SW480 (cell line): ENCODE measurements around the gene SNORC.
"Not testable (repeated sequence)": the region's sequence is repeated elsewhere in the genome, so short reads cannot be mapped to it uniquely, and the experiment has no call there.

Experiments used
- DNase-seq: peaks from one replicate; pipeline ENCODE4 v3.0.0-alpha.2; 2016; ENCODE audit warnings: low spot score

The SNORC gene

DNA sequence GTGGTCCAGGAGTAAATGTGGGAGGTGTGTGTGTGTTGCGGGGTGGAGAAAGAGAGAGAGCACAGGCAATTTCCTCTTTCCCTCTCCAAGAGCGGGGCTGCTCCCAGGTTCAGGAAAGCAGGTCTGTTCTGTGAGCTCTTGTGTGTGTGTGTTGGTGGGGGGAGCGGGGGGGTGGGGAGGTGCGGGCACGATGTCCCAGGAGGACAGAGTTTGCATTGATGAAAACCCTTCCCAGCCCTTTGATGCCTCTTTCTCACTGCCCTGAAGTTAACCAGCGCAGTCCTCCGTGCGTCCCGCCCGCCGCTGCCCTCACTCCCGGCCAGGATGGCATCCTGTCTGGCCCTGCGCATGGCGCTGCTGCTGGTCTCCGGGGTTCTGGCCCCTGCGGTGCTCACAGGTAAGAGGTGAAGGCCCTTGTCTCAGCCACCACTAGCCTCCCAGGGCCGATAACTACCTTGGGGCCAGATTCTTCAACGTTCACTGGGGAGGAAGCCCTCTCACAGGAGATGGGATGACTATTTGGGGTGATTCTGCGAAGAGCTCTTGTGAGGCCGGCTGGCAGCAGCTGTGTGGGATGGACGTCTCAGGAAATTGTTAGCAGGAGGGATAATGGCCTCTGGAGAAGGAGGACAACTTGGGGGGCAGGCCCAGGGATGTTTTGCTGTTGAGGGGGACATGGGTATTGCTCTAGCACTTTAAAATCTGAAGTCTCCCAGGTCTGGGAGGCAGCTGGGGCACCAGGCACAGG lies at the start of gene SNORC:
SNORC (plus strand) TSS at position 247 of the 748 bp plus-strand sequence; CDS start at position 325, 78 bp downstream.
- DNase-seq: no peak

DNA sequence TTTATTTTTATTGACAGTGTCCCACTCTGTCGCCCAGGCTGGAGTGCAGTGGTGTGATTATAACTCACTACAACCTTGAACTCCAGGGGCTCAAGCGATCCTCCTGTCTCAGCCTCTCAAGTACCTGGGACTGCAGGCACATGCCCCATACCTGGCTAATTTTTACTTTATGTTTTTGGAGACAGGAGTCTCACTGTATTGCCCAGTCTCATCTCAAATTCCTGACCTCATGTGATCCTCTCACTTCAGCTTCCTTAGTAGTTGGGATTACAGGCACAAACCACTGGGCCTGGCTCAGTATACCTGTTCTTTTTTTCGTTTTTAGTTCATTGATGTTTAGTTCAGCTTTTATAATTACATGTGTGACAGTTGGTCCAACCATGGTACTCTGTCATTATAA lies 40.1 kb upstream of the SNORC start:
- DNase-seq: no peak

DNA sequence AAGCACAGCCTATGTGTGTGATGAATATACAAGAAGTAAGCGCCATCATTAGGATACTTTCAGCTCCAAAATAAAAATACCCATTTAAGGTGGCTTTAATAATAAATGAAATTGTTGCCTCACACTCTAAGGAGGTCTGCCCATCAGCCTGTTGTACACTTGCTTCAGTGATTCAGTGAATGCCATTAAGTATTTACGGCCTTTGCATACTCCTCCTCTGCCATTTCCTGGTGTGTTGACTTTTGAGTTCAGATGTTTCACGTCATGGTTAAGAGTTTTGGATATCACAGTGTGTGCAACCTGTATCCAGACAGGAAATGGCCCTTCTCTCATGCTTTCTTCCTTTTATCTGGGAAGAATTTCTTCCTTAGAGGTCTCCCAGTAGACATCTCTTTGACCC lies 38.6 kb upstream of the SNORC start:
- no peak for DNase-seq

DNA sequence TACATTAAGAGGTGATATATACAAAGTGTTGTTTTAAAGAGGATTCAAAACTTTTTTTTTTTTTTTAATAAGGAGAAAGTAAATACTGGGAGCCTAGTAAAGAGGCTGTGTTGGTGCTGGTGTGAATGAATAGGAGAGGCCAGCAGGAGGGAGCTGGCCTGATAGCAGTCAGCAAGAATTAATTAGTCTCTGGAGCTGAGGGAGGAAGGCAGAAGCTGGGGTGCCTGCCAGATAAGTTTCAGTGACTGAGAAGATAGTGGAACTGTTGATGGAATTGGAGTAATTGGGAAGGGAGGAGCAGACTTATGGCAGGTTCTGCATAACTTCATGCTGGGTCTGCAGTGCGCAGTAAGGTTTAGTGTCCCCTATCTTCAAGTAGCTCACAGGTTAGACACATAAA lies 36.2 kb upstream of the SNORC start:
- no peak for DNase-seq

DNA sequence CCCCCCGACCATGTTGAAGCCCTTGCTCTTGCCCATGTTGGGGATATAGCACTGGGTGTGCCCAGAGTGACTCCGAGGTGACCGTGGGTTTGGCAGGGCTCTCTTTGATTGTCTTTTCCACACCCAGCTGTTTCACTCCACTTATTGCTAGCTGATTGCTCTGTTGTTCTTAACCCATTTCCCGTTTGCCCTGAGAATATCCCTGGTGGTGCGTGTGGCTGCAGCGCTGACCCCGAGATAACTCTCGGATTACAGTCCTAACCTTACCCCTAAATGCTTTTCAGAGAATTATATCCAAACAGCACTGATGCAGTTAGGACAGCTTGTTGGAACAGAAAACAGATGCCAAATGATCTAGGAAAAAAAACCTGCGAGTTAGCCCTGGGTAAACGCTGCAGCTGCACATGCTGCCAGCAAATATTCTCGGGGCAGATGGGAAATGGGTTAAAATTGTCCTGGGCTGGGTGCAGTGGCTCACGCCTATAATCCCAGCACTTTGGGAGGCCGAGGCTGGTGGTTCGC lies 34.3 kb upstream of the SNORC start:
- no peak for DNase-seq

DNA sequence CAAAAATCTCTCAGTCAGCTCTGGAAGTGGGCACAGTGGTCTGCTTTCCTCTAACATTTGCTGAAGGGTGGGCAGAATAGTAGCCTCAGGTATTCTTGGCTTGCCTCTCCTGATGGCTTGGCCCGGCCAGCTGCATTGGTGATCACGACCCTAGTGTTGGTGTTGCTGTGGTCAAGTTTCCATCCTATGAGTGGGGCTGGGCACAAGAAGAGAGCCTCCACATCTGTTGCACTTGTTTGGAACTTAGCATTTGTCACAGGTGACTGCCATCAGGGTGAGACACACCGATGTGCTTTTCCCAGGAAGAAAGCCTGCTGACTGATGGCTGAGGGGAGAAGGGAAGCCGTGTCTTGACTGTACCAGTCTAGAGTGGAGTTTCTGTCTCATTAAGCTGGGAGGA lies 33.1 kb upstream of the SNORC start:
- no peak for DNase-seq

DNA sequence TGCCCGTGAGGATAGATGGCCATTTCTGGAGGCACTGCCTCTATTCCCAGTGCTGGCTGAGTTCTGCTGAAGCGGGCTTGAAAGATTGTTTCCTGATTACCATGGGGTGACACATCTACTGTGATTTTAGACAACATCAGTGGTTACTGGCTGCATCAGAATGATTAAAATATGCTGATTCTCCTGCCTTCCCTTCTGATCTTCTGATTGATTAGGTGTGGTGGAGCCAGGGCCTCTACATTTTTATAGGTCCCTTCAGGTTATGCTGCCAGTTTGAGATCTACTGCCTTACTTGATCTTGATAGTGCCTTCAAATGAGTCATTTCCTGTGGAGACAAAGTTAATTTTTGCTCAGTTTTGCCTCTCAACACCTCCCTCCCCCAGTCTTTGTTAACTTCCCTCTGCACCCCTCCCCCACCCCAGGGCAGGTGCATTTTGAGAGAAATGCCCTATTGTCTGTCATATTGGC lies 31.6 kb upstream of the SNORC start:
- peak; percentile 15 for DNase-seq

DNA sequence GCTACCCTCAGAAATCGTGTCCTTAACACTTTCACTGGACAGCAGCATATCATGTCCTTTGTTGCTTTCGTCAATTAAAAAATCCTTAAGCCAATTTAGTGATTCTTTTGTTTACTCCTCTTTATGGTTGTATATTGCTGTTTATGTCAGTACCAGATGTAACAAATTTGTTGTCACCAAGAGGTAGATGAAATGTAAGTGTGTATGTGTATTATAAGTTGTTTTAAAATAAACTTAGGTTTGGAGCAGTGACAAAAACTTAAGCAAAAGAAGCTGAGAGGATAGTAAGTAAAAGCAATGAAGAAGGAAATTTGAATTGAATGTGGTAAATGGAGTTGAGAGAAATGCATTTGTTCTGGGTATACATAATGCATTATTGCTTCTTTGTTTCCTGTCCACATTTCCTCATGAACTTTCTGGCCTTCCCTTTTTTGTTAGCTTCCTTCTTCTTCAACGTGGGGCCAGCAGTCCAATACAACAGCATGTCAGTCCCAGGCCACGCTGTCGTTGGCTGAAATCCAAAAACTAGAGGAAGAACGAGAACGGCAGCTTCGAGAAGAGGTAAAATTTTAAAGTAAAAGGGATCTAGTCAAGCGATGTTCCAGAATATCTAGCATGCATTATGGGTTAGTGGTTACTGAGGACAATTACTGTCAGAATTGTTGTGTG lies 30.5 kb upstream of the SNORC start:
- no peak for DNase-seq

DNA sequence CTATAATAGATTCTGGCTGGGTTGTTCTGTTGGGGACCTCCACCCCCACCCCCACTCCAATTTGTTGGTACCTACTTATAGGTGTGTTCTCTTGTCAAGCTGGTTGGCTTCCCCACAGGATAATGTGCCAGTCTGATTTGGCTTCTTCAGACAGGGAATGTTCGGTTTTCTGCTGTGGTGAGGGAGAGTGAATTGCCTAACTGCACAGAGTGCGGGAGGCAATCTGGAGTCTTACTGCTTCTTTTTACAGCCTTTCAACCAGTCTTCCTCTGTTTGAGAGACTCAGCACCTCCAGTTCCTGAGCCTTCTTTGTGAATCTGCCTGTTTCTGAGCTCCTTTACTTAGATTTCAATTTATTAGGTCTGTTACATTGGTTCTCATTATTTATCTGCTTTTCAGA lies 27.4 kb upstream of the SNORC start:
- no peak for DNase-seq

DNA sequence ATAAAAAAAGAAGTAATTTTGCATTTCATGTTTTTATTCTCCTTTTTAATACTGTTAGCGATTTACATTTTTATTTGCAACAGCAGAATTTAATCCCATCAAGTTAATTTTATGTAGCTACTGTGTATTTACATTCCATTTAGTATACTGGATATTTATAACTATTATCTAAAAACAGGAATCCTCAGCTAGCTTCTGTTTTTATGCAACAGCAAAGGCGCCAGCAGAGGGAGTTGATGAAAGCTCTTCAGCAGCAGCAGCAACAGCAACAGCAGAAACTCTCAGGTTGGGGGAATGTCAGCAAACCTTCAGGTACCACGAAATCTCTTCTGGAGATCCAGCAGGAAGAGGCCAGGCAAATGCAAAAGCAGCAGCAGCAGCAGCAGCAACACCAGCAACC lies 26.2 kb upstream of the SNORC start:
- no peak for DNase-seq

DNA sequence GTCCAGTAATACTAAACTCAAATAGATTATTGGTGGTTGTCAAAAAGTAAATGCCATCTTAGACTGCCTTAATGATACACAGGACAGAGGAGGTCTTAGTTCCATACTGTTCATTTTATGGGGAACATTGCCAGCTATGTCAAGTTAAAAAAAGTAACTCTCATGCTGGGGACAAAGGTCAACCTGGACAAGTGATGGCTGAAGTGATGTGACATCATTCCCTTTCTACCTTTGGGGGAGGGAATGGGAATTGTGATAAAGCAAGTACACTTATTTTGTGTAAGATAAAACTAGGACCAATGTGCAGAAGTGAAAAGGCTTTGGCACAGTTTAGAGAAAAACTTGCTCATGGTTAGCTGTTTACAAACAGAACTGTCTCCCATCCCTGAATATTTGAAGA lies 24.0 kb upstream of the SNORC start:
- no peak for DNase-seq

DNA sequence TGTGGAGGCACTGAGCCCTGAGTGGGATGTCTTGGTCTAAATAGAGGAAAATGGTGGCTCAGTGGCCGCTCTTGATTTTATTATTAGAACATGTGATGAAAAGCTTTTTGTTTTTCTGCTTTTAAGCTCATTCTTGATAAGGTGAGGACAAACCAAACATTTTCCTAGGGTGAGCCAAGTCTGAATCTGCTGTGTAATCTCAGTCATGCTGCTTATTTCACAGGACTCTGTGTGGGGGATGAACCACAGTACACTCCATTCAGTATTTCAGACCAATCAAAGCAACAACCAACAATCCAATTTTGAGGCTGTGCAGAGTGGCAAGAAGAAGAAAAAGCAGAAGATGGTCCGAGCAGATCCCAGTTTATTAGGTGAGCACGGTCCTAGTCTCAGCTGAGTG lies 20.0 kb upstream of the SNORC start:
- no peak for DNase-seq

DNA sequence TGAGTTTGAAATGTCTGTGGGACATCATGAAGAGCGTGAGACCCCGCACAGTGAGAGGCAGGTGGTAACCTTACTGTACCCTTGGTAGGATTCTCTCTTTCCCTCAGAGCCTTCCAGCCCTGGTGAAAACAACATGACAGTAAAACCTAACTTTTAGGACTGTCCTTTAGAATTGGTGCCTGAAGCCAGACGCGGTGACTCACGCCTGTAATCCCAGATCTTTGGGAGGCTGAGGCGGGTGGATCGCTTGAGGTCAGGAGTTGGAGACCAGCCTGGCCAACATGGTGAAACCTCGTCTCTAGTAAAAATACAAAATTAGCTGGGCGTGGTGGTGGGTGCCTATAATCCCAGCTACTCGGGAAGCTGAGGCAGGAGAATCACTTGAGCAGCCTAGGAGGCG lies 18.0 kb upstream of the SNORC start:
- DNase-seq: not testable (repeated sequence)

DNA sequence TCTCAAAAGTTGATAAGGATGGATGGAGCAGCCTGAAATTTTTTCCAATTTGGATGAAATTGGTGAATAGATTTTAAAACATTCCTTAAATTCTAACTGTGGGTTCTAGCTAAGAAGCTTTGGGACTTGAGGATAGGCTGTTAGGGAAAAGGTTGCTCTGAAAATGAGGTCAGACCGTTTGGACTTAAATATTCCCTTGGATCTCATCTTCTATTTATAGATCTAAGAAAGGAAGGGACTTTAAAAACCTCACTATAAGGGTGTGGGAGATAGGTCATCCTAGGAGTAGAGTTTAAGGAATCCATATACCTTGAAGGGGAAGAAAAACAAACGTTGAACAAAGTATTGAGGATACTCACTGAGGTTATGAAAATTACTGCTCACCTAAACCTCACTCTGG lies 17.4 kb upstream of the SNORC start:
- no peak for DNase-seq

DNA sequence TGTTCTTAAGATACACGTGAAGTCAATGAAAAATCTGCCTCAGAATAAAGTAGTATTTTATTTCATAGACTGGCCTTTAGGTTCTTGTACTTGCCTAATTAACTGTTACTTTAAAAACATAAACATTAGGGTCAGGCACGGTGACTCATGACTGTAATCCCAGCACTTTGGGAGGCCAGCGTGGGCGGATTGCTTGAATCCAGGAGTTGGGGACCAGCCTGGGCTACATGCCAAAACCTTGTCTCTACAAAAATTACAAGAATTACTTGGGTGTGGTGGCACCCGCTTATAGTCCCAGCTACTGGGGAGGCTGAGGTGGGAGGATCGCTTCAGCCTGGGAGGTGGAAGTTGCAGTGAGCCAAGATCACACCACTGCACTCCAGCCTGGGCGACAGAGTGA lies 16.0 kb upstream of the SNORC start:
- DNase-seq: peak; percentile 75

DNA sequence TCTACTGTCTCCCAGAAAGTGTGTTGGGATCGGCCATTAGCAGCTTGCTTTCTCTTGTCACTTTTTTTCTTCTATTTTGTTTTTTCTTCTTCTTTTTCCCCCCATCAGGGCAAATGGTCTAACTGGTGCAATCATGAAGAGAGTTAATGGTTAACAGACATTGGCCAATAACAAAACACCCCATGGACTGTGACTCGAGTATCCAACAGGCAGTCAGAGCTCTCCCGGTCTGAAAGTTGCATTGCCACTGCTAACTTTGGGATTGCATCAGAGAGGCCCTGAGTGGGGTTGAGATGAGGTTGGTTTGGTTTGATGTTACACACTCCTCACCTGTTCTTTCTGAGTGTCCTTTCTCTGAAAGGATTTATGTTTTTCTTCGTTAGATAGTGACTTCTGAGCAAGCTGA lies 12.9 kb upstream of the SNORC start:
- DNase-seq: peak; percentile 90

DNA sequence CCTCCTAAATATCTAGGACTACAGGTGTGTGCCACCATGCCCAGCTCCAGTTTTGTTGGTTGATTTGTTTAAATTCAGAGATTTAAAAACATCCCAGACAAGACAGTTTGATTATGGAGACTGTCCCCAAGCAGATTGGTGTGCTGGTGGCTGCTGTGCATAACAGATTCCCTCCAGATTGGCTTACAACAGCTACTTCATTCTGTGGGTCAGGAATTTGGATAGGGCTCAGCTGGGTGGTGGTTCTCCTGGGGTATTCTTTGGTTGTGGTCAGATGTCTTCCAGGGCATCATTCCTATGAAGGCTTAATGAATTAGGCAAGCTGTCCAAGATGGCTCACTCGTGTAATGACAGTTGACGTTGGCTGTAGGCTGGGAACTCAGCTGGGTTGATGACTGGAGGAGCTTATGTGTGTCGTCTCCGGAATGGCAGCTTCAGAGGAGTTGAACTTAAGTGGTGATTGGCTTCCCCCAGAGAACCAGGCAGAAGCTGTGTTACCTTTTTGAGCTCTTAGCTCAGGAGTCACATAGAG lies 10.6 kb upstream of the SNORC start:
- no peak for DNase-seq

DNA sequence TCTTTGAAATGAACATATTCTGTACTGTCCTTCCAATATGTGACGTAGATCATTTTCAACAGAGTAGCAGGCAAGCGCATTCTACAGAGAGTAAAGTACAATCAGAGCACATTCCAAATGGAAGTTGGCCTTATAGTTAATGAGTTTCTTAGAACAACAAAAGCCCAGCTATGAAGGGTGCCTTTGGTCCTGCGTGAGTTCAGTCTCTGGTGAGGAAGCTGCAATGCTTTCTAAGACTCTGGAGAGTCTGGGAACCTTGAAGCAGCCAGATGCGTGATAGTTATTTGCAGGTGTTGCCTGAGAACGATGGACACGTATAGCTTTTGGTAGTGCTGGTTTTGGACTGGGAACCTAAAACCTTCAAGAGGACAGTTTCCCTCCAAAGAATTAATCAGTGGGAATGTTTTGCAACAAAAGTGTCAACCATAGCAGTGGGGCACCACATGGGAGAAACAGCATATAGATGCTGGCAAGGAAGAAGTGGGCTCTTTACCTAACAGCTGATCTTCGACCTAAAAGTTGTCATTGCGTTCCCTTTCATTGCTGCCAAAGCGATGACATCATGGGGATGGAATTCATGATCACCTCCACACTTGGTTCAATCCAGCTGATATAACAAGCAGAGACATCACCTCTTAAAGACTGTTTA lies 9.3 kb upstream of the SNORC start:
- no peak for DNase-seq

DNA sequence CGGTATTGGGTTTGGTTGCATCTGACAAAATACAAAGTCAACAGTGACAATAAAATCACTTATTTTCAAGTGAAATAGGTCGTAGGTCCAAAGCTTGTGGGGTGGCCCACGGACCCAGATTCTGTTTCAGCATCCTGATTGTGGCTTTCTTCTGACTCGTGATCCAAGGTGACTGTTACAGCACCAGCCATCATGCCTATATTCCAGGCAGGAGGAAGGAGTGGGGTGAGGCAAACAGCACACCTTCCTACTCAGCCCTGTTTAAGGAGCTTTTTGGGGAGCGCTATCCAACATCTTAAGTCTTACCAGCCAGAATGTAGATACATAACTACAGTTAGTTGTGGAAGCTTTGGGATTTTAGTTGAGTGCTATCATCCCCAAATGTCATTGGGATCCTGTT lies 8.7 kb upstream of the SNORC start:
- no peak for DNase-seq

DNA sequence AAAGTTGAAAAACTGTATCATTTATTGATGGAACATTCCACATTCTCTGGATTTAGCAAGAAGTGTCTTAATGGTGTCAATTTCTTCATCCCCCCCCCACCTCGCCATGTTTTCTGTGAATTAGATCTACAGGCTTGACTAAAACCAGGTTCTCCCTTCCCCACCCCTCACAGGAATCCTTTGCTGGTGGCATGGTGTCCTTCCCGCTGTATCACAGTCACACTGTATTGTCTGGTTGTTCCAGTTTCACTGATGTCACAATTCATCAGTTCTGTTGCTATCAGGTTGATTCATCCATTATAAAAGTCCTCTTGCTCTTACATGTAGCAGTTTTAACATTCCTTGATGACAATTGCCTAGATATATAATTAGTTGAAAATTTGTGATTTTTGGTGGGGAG lies 6.1 kb upstream of the SNORC start:
- DNase-seq: no peak

DNA sequence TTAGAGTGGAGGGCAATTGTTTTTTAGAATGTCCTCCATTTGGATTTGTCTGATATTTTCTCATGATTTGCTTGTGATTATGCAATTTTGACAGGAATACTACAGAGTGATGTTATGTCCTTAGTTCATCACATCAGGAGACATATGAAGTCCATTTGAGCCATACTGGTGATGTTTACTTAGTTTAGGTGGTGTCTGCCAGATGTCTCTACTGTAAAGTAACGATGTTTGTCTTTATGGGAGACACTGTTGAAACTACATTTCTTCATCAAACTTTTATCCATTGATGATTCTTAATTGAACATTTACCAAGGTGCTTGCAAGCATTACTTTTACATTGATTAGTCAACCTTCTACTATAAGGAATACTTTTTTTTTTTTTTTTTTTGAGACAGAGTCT lies 4.9 kb upstream of the SNORC start:
- DNase-seq: no peak

DNA sequence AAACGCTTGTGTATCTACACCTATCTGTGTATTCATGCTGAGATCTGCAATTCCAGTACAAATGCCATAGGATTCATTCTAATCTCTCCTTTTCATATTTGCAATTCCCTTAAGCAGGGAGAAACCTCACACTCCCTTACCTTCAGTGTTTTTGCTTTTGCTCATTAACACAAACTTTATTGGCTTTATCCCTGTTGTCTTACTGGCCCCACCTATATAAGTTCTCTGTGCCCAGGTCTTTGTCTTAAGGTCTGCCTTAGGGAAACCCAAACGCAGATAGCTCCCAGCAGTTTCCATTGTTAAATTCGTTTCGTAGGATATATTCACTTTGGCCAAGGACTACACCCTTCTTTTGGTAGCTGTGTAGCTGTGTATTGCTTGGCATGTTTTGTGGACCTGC lies 4.0 kb upstream of the SNORC start:
- no peak for DNase-seq
